ENCODE data around the gene PNPLA1. TPM values are rescaled to one million over a fixed set of nuclear protein-coding genes. Genes with fewer than 3 reads are reported as not detected.
A peak's percentile ranks its signal among the peaks of the same experiment; 100 is the strongest.

The PNPLA1 gene
- total RNA-seq, 4 donors from 2014 or later: 0.59 to 0.64 TPM; not detected in 2

DNA sequence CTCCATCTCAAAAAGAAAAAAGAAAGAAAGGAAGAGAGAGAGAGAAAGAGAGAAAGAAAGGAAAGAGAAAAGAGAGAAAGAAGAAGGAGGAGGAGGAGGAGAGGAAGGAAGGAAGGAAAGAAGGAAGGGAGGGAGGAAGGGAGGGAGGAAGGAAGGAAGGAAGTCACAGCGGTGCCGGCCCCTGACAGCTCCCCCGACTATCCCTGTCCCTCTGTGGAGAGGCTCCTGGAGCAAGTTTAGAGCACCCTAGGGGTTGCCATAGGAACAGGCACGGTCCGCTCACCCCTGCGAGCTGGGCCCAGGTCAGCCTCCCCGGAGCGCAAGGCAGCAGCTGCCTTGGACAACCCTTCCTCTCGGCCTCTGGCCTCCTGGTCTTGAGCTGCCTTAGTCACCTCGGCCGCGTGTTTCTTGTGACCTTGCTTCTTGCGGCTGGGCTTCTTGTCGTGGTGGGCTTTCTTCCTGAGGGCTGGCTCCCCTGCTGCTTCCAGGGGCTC lies 60.0 kb downstream of the PNPLA1 start:
- TF ChIP-seq, protein P1, sequence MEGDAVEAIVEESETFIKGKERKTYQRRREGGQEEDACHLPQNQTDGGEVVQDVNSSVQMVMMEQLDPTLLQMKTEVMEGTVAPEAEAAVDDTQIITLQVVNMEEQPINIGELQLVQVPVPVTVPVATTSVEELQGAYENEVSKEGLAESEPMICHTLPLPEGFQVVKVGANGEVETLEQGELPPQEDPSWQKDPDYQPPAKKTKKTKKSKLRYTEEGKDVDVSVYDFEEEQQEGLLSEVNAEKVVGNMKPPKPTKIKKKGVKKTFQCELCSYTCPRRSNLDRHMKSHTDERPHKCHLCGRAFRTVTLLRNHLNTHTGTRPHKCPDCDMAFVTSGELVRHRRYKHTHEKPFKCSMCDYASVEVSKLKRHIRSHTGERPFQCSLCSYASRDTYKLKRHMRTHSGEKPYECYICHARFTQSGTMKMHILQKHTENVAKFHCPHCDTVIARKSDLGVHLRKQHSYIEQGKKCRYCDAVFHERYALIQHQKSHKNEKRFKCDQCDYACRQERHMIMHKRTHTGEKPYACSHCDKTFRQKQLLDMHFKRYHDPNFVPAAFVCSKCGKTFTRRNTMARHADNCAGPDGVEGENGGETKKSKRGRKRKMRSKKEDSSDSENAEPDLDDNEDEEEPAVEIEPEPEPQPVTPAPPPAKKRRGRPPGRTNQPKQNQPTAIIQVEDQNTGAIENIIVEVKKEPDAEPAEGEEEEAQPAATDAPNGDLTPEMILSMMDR (IDR thresholded peaks at IDR 0.05): no peak
- Histone ChIP-seq H3K27me3 (peaks cover 0 to 46% (median 0%) of the 10 kb centered on the region in 4 donors), H3K4me3 (no peak overlapping the region), H3K27ac (no peak overlapping the region), H3K4me1 (peaks cover 0 to 9% (median 0%) of the 10 kb centered on the region in 3 donors), H3K9me3 (no peaks in the 10 kb centered on the region), H3K36me3 (no peaks in the 10 kb centered on the region)
- WGBS, 2 donors: 64 to 74% methylated on average over 12 of the region's 14 CpGs
- no peak for DNase-seq
- intact Hi-C loops (cut with DNase I): no loop called here

DNA sequence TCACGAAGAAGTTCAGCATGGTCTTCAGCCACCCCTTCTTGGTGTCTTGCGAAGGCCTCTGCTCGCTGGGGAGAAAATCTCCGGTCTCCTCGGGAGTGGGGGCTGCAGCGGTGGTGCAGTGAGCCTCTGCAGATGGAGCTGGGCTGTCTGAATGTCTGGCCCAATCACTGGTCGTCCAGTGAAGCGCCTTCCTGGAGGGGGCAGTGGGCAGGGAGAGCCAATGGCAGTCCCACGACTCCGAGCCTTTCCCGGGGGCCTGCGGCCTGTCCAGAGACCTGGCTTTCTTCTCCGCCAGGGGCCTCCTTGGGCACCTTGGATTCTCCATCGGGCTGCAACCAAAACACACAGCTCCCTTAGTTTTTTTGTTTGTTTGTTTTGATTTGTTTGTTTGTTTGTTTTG lies 60.5 kb downstream of the PNPLA1 start:
- H3K4me1 ChIP-seq: peaks cover 0 to 14% (median 0%) of the 10 kb centered on the region in 3 donors
- H3K27me3 ChIP-seq: peaks cover 0 to 51% (median 0%) of the 10 kb centered on the region in 4 donors
- DNase-seq: no peak
- no peaks in the 10 kb centered on the region for H3K9me3 ChIP-seq
- 86 to 92% methylated on average over 3 to 8 of the region's 14 CpGs for WGBS, 2 donors
- H3K4me3 ChIP-seq: no peak overlapping the region
- TF ChIP-seq, protein P1 (IDR thresholded peaks at IDR 0.05): no peak
- TF ChIP-seq POLR2A (IDR thresholded peaks at IDR 0.05): no peak
- no peak overlapping the region for H3K27ac ChIP-seq
- H3K36me3 ChIP-seq: no peaks in the 10 kb centered on the region
- intact Hi-C loops (cut with DNase I): no loop called here

DNA sequence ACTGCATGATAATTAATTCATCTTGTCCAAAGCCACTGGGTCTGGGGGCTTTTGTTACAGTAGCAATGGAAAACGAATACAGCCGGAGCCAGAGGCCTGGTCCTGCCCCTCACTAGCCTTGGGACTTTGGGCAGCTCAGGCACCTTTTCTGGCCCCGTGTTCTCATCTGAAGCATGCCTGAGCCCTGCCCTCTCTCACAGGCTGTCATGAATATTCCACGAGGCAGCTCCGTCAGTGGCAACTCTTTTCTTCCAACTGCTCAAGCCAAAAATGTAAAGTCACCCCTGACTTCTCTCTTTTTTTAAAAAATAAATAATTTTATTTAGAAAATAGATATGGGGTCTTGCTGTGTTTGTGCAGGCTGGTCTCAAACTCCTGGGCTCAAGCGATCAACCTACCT lies 61.5 kb downstream of the PNPLA1 start:
- Histone ChIP-seq H3K9me3 (no peaks in the 10 kb centered on the region), H3K4me3 (no peak overlapping the region), H3K36me3 (no peaks in the 10 kb centered on the region), H3K27me3 (peaks cover 0 to 61% (median 0%) of the 10 kb centered on the region in 4 donors), H3K4me1 (peaks cover 0 to 17% (median 0%) of the 10 kb centered on the region in 3 donors), H3K27ac (no peak overlapping the region)
- DNase-seq: no peak
- WGBS, 2 donors: 88 to 93% methylated on average over 6 of the region's 6 CpGs
- intact Hi-C loops (cut with DNase I): no loop called here
- no peak for TF ChIP-seq POLR2A (IDR thresholded peaks at IDR 0.05)
- TF ChIP-seq, protein P1 (IDR thresholded peaks at IDR 0.05): no peak

- Histone ChIP-seq H3K4me1 (peaks cover 0 to 17% (median 0%) of the 10 kb centered on the region in 3 donors), H3K27me3 (peaks cover 0 to 66% (median 0%) of the 10 kb centered on the region in 4 donors), H3K4me3 (no peak overlapping the region), H3K36me3 (no peaks in the 10 kb centered on the region), H3K27ac (no peak overlapping the region), H3K9me3 (no peaks in the 10 kb centered on the region)
- WGBS, 2 donors: 64 to 73% methylated on average over 8 of the region's 8 CpGs
- TF ChIP-seq, protein P1 (IDR thresholded peaks at IDR 0.05): no peak
- TF ChIP-seq POLR2A (IDR thresholded peaks at IDR 0.05): no peak
- DNase-seq: no peak
- intact Hi-C loops (cut with DNase I): no loop called here
These were observed 63.5 kb downstream of the PNPLA1 start for GRCh38 chr6:36333171-36333895.

DNA sequence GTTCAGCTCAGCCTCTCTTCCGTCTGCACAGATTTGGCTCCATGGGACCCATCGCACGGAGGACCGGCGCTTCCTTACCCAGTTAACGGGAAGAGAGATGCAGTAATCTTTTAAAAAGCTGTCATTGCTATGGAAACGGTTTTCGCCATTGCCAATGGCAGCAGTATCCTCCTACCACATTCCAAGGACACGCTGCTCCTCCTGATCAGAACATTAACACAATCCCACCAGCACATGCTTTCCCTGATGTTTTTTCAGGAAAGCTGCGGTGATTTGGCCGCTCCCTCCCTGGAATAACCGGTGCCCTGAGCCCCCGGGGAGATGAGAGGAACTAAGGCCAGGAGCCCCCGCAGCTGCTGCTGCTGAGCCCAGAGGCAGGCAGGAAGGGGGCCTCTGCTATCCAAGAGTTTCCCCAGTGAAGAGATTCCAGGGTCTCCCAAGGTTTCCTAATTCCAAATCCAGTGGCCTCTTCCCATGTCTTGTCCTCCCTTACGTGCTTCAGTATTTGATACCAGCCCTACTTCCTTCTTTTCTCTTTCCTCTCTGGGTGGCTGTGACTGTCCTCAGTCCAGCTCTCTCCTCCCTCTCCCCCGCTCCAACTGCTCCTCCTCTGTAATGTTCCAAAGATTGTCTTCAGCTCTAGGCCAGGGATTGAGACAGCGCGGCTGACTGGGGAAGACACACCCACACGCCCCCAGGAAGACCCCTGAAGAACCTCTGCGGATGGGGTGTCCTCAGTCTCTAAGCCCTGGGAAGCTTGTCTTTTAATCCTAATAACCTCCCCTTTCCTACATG lies 64.3 kb downstream of the PNPLA1 start:
- Histone ChIP-seq H3K4me3 (peak overlapping the region in 1 of 4 donors; percentile 26), H3K4me1 (peaks cover 0 to 17% (median 0%) of the 10 kb centered on the region in 3 donors), H3K36me3 (no peaks in the 10 kb centered on the region), H3K27me3 (peaks cover 0 to 67% (median 0%) of the 10 kb centered on the region in 4 donors), H3K27ac (peak overlapping the region in 1 of 4 donors; percentile 34), H3K9me3 (no peaks in the 10 kb centered on the region)
- 46 to 60% methylated on average over 16 to 20 of the region's 20 CpGs for WGBS, 2 donors
- TF ChIP-seq POLR2A (IDR thresholded peaks at IDR 0.05): no peak
- TF ChIP-seq, protein P1 (IDR thresholded peaks at IDR 0.05): no peak
- intact Hi-C loops (cut with DNase I): no loop called here
- no peak for DNase-seq

All from esophagus squamous epithelium (tissue), 5 donors.